Loucy (cell line): Measurements from ENCODE around the gene TMIE.

ENCODE experiments used
- H2AFZ ChIP-seq: fragments of 200-600 bp; sonication (generic); 2 replicates; pipeline ENCODE4 v1.6.0; 2016; ENCODE audit warnings: antibody characterized with exemption, mild to moderate bottlenecking, low read length, moderate library complexity
- H3F3A ChIP-seq: fragments of 200-600 bp; 2 replicates; pipeline ENCODE4 v1.6.0; 2016; ENCODE audit warnings: antibody characterized with exemption, low read depth, mild to moderate bottlenecking
- H3K27me3 ChIP-seq: fragments of 200-600 bp; sonication (generic); 2 replicates; pipeline ENCODE4 v1.6.1; 2014; ENCODE audit warnings: low read length, mild to moderate bottlenecking; ENCODE audit not compliant: insufficient read depth, poor library complexity, severe bottlenecking
- H3K36me3 ChIP-seq: fragments of 200-600 bp; sonication (generic); 2 replicates; pipeline ENCODE4 v1.6.1; 2016; ENCODE audit warnings: low read length; ENCODE audit not compliant: insufficient read depth
- H3K4me1 ChIP-seq: fragments of 200-600 bp; sonication (generic); 2 replicates; pipeline ENCODE4 v1.5.1; 2014; ENCODE audit warnings: low read length, mild to moderate bottlenecking; ENCODE audit not compliant: insufficient read depth, poor library complexity, severe bottlenecking
- H3K4me2 ChIP-seq: fragments of 200-600 bp; sonication (generic); 2 replicates; pipeline ENCODE4 v1.6.0; 2014; ENCODE audit warnings: antibody characterized with exemption, low read length, low read depth, mild to moderate bottlenecking; ENCODE audit not compliant: poor library complexity, severe bottlenecking
- H3K4me3 ChIP-seq: fragments of 200-600 bp; sonication (generic); 2 replicates; pipeline ENCODE4 v1.5.1; 2014; ENCODE audit warnings: low read length, mild to moderate bottlenecking, mixed read lengths; ENCODE audit not compliant: poor library complexity, severe bottlenecking
- H3K79me2 ChIP-seq: fragments of 200-600 bp; sonication (generic); 2 replicates; pipeline ENCODE4 v1.6.1; 2014; ENCODE audit warnings: low read length; ENCODE audit not compliant: insufficient read depth
- H3K9ac ChIP-seq: fragments of 200-600 bp; sonication (generic); 2 replicates; pipeline ENCODE4 v1.6.0; 2014; ENCODE audit warnings: mild to moderate bottlenecking, low read depth, low read length, moderate library complexity; ENCODE audit not compliant: poor library complexity, severe bottlenecking
- H3K9me2 ChIP-seq: fragments of 200-600 bp; sonication (generic); replicated peaks from 2 replicates; pipeline ENCODE4 v1.6.1; 2016; ENCODE audit warnings: low read depth, low read length, mixed read lengths
- H3K9me3 ChIP-seq: fragments of 200-600 bp; sonication (generic); 2 replicates; pipeline ENCODE4 v1.6.1; 2014; ENCODE audit warnings: mild to moderate bottlenecking, antibody characterized with exemption, low read length, low read depth; ENCODE audit not compliant: insufficient read depth
- H4K20me1 ChIP-seq: fragments of 200-600 bp; sonication (generic); 2 replicates; pipeline ENCODE4 v1.6.0; 2014; ENCODE audit warnings: antibody characterized with exemption, low read length, mild to moderate bottlenecking; ENCODE audit not compliant: insufficient read depth, poor library complexity, severe bottlenecking
- CTCF ChIP-seq: fragments of 200-600 bp; sonication (generic); conservative IDR thresholded peaks from 2 replicates; pipeline ENCODE4 v1.5.1; 2014; ENCODE audit warnings: mild to moderate bottlenecking, antibody characterized with exemption, low read length
- EZH2phosphoT487 ChIP-seq: fragments of 200-600 bp; IDR thresholded peaks from 2 replicates; pipeline ENCODE4 v1.6.1; 2018; ENCODE audit warnings: antibody characterized with exemption, mild to moderate bottlenecking, moderate library complexity, borderline replicate concordance

The TMIE gene

GRCh38 chr3:46690798-46691197 is 10.4 kb upstream of the TMIE start:
- no peaks in the 10 kb centered on the region for H3K79me2 ChIP-seq
- no peak overlapping the region for H2AFZ ChIP-seq
- H3F3A ChIP-seq: no peaks in the 10 kb centered on the region
- peaks cover 30% of the 10 kb centered on the region for H3K4me1 ChIP-seq
- peak overlapping the region; percentile 43 for H3K9ac ChIP-seq
- H3K36me3 ChIP-seq: no peaks in the 10 kb centered on the region
- H3K9me3 ChIP-seq: no peaks in the 10 kb centered on the region
- TF ChIP-seq EZH2phosphoT487: no peak
- no peak for TF ChIP-seq CTCF
- H4K20me1 ChIP-seq: no peaks in the 10 kb centered on the region
- H3K27me3 ChIP-seq: no peaks in the 10 kb centered on the region
- no peak overlapping the region for H3K4me3 ChIP-seq
- no peaks in the 10 kb centered on the region for H3K9me2 ChIP-seq
- H3K4me2 ChIP-seq: peak overlapping the region; percentile 33

GRCh38 chr3:46692566-46692990 is 8.6 kb upstream of the TMIE start:
- H3K9me3 ChIP-seq: no peaks in the 10 kb centered on the region
- H3K36me3 ChIP-seq: no peaks in the 10 kb centered on the region
- no peak overlapping the region for H3K4me2 ChIP-seq
- H3K79me2 ChIP-seq: no peaks in the 10 kb centered on the region
- no peaks in the 10 kb centered on the region for H3K27me3 ChIP-seq
- peaks cover 39% of the 10 kb centered on the region for H3K4me1 ChIP-seq
- H3K4me3 ChIP-seq: no peak overlapping the region
- H3K9ac ChIP-seq: no peak overlapping the region
- no peak overlapping the region for H2AFZ ChIP-seq
- TF ChIP-seq CTCF: no peak
- TF ChIP-seq EZH2phosphoT487: no peak
- no peaks in the 10 kb centered on the region for H4K20me1 ChIP-seq
- no peaks in the 10 kb centered on the region for H3F3A ChIP-seq
- H3K9me2 ChIP-seq: no peaks in the 10 kb centered on the region

GRCh38 chr3:46693038-46693891 is 7.9 kb upstream of the TMIE start, which contains the start of gene ALS2CL:
Gene ALS2CL, minus strand, starts transcription at chr3:46693679. Its CDS starts 4,239 bp downstream, at chr3:46689440.
- H3K4me3 ChIP-seq: no peak within 1 kb of the TSS
- peak within 1 kb of the TSS; percentile 65 for H3K9ac ChIP-seq
- H4K20me1 ChIP-seq: no peaks in the 10 kb centered on the region
- no peaks in the 10 kb centered on the region for H3K9me2 ChIP-seq
- H3K9me3 ChIP-seq: no peaks in the 10 kb centered on the region
- H3K4me1 ChIP-seq: peaks cover 39% of the 10 kb centered on the region
- H3K4me2 ChIP-seq: peak within 1 kb of the TSS; percentile 40
- H3K36me3 ChIP-seq: no peaks in the 10 kb centered on the region
- no peak within 1 kb of the TSS for H2AFZ ChIP-seq
- TF ChIP-seq CTCF (no peak), EZH2phosphoT487 (no peak)
- H3K27me3 ChIP-seq: no peaks in the 10 kb centered on the region
- H3F3A ChIP-seq: no peaks in the 10 kb centered on the region
- no peaks in the 10 kb centered on the region for H3K79me2 ChIP-seq
